Renal cortex interstitium (tissue), 11 donors: ENCODE data around the gene HEPACAM. TPM values are rescaled to one million over a fixed set of nuclear protein-coding genes. Genes with fewer than 3 reads are reported as not detected.
A peak's percentile ranks its signal among the peaks of the same experiment; 100 is the strongest.

Source experiments
- DNase-seq, 11 donors: peaks; one replicate each; pipeline ENCODE4 v3.0.0-alpha.2; 2013; ENCODE audit warnings: low read depth in 9 of 11, low spot score in 4 of 11; ENCODE audit errors: extremely low read depth in 1 of 11
- polyA plus RNA-seq, 3 donors: library from polyadenylated mRNA; unstranded; fragments of 120-200 nt; gene quantifications; one replicate each; pipeline ENCODE4 v1.2.1, GENCODE V29; 2013; ENCODE audit not compliant: insufficient read length in 3 of 3

Gene HEPACAM
- polyA plus RNA-seq, 3 donors, result 1.5 to 3.1 (median 1.7) TPM

DNA sequence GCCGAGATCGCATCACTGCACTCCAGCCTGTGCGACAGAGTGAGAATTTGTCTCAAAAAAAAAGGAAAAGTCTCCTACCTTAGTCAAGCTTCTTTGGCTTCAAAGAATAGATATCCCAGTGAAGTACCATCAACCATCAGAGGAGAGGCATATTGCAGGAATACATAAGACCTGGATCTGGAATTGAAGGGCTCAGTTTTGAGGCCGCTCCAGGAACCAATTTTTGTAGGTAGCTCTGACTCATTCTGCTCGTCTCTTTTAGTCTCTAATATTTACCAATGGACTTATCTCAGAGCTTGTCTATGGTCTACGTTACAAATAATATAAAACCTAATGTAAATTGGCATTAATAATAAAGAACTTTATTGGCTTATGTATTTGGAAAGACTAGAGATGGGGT is 10.0 kb upstream of the HEPACAM start:
- no peak for DNase-seq

- no peak for DNase-seq
Observed at GRCh38 chr11:124944565-124944964, 8.7 kb upstream of the HEPACAM start.

- DNase-seq, result no peak
Observed at GRCh38 chr11:124943741-124944140, 7.9 kb upstream of the HEPACAM start.

- no peak for DNase-seq
Observed at GRCh38 chr11:124943254-124943616, 7.4 kb upstream of the HEPACAM start.

DNA sequence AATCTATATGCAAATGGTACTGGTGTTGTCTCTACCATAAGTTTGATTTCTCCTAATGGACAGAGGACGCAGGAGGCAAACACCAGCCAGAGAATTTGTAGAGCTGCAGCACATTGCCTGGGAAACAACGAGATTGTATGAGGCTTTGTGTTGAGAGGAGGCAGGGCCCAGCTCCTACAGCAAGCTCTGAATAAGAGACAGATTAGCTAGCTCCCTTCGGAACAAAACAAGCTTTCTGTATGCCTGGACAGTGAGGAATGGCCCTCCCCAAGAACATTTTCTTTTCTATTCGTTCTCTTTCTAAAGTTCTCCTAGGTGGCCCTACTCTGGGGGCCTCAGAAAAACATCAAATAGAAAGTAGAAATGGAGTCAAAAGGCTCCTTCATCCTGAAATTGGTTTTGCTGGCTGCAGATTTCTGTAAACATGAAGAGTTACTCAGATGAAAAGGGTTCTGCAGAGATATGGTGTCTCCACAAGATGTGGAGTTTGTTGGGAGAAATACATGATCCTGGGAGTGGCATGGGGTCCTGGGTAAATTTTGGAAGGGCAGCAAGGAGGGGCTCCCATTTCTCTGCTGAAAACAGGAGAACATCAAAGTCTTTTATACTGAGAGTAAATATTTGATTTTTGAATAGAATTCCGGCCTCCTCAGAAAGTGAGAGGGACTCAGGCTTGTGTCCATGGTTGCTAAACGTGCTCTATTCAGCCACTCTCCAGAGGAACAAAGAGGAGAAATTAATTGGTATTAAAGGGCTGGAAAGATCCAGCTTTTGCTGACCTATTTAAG is 6.8 kb upstream of the HEPACAM start:
- DNase-seq, result no peak

DNA sequence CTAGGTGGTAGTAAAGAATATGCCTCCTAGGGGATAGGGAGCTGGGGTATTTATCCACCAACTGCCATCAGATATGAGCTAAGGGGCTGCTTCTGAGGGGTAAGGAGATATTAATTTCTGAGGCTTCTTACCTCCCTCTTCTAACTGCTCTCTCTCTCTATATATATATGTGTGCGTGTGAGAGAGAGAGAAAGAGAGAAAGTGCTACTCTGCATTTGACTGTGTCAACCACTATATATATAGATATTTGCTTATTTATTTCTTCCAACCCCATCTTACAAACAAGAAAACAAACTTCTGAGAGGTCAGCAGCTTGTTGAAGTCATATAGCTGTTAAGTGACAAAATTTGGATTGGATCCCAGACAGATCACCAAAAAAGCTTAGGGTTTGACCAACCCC is 5.9 kb upstream of the HEPACAM start:
- DNase-seq, result no peak

GRCh38 chr11:124938970-124939369 is 3.1 kb upstream of the HEPACAM start:
- DNase-seq, result no peak

DNA sequence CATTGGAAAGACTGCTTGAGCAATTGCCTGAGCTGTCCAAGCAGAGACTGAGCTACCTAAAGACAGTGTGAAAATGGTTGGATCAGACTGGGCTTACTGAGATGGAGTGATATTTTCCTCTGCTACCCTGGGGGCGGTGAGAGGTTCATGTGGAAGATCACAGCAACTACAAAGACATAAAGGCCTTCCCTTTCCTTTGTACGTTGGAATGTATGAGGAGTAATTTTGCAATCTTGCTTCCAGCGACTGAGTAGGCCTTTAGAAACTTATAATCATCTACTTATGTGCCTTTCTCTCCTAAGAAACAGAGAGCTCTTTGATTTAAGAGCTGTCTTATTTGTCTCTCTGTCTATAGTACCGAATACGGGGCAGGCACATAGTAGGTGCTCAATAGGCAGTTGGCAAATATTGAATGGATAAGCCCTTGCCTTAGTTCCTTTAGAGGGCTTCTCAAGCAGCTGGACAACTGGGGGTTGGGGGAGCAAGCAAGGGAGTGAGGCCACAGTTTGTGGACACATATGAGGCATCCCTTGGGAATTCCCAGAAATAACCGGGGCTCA is 2.4 kb upstream of the HEPACAM start:
- DNase-seq, result no peak

DNA sequence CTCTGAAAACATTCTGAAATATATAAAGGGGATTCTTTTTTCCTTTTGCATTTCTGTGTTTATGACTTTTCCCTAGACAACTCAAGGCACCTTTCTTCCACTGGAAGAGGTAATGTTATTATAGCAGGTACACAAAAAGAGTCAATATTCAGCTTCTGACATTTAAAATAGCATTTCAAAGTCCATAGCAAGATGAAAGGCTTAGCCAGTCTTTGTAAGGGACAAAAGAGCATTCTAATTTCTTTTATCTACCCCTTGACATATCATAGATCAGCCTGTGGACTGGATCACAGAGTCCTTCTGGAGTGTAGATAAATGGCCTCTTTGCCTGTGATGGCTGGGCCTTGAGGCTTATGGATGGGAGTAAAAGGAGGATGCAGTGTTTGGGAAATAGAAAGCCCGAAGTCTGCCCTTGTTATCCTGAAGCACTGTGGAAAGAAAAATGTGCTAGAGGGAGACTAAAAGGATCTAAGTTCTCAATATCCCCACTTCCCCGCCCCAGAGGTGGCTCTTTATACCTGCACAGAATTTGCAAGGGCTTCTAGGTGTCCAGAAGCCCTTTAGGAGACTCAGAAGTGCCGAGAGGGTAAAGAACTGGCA is 1.6 kb upstream of the HEPACAM start:
- DNase-seq, result no peak

DNA sequence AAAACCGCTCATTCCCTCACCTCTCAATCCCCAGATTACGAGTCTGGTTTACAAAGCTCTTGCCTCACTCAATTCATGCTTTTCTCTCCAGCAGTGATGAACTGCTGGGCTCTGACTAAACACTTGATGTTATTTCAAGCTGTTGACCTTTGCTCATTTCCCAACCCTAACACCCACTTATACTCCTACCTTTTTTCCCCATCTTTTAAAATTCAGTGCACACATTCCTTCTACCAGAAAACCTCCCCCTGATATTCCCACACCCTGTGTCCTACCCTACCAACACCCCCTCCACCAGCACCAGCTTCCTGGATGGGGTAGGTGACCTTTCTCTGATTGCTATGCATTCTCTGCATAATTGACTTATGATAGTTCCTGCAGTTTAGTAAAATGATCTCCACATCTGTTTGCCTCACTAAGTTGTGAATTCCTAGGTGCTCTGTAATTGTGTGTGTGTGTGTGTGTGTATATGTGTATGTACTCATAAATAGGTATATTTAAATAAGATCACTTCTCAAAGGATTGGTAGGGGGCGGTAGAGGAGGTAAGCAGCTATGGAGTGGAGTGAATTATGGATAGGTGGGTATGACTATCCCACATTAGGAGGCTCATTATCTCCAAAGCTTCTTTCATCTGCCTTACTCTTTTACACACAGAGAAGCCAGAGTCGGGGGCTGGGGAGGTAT is 842 bp downstream of the HEPACAM start:
- DNase-seq, result peak in 1 of 11 donors; percentile 17

DNA sequence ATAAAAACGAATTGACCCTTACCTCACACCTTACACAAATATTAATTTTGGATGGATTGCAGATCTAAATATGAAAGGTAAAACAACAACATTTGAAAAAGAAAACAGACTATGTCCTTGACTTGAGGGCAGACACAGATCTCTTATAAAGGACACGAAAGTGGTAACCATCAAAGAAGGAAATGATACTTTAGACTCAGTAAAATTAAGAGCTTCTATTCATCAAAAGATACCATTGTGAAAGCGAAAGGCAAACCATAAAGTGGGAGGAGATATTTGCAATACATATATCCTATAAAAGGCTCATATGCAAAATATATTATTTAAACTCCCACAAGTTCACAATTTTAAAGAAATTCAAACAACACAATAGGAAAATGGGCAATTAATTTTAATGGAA is 5.0 kb downstream of the HEPACAM start:
- no peak for DNase-seq

DNA sequence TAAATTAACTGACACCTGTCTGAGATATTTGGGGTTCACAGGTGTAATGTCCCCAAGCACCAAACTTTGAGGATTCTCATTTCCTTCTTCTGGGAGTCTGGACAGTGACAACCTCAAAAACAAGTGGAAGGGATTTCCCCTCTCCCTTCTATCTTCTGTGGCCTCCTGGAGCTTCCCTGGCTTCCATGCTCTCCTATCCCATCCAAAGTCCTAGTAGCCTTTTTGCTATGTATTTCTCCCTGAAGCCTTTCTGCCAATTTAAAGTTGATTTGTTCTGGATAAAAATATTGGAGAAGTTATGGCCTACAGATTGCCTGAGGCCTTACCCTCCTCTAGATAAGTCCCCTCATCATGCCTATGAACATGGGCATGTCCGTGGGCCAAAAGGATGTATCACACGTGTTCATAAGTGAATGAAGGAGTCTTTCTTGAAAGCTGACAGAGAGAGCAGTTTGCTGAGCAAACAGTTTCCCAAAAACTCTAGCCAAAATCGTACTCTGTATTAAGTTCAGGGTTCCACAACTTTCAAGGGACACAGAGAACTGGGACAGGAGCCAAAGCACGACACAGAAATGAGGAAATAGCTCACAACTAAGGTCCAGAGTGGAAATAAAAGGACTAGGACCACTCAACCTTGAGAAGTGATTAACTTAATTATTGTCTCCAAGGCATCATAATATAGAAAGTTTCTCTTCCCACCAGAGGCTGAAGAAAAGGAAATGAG is 6.7 kb downstream of the HEPACAM start:
- DNase-seq, result no peak

DNA sequence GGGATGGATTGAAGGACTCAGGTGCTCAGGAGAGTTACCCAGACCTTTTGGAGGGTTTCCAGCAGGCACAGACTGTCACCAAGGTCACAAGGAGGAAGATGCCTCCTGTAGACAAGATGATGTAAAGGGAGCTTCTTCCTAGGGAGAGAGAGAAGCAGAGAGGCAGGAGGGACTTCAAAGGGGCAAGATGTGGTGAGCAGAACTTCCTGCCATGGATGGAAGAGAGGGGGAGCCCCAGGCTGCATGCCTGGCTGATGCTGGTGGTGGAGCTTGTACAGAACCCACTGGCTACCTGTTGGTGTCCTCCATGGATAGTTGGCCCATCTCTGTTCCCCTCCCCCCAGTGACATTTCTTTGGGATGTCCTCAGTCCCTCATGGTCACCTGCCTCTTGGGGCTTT is 12.6 kb downstream of the HEPACAM start:
- DNase-seq, result no peak

DNA sequence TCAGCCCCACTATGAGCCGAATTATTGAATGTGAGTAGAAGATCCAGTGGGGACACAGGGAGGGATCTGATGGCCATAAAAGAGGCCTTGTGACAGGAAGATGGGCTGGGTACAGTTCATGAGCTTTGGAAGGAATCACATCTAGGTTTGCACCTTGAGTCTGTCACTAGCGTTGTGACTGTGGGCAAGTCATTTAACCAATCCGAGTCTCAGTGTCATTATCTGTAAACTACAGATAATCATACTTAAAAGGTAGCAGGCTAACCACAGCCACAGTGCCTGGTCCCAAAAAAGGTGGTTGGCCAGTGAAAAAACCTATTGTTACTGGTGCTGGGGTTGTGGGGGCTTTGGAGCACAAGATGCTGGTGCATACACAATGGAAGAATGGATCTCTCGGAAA is 13.0 kb downstream of the HEPACAM start:
- no peak for DNase-seq

DNA sequence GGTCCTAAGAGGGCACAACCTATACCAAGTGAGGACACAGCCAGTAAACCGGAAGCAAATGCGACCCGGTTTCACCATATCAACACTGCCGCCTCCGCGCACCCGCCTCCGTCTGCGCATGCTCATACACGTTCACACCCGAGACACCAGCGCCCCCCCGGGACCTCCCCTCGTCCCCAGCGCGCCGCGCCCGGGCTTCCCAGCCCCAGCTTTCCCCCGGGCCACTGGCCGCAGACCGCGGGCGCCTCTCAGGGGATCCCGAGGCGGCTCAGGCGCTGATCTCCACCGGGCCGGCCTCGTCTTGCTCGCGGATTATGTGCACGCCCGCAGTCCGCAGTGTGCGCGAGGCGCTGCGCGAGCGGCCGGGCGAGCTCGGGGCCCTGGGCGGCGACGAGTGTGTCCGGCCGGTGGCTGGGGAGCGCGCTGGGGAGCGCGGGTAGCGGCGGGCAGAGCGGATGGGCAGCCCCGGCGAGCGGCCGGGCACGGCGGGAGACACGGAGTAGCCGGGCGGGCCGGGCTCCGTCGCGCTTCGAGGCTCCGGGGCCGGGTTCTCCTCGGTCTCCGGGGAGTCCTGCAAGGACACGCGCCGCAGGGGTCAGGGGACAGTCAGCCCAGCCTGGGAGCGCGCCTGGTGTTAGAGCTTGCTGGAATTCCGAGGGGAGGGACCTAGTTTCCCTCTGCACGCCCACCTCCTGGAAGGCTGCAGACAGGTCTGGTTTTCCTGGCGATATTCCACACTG is 14.8 kb downstream of the HEPACAM start:
- peak; percentile 63 to 84 (median 79) for DNase-seq

DNA sequence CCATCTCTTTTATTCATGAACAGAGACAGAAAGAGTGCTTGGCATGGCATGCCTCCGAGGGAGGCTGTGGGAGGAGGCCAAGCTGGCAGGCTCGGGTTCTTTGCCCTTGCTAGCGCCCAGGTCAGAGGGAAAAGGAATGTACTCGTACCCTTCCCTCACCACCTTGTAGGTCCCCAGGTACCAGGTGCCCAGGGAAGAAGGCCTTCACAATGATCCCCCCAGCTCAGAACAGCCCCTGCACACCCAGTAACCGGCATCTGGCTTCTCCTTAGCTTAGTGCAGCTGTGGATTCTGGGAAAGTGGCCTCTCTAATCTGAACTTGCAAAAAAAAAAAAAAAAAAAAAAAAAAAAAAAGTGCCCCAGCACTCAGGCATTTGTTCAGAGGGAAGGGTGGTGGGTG is 15.5 kb downstream of the HEPACAM start:
- no peak for DNase-seq

DNA sequence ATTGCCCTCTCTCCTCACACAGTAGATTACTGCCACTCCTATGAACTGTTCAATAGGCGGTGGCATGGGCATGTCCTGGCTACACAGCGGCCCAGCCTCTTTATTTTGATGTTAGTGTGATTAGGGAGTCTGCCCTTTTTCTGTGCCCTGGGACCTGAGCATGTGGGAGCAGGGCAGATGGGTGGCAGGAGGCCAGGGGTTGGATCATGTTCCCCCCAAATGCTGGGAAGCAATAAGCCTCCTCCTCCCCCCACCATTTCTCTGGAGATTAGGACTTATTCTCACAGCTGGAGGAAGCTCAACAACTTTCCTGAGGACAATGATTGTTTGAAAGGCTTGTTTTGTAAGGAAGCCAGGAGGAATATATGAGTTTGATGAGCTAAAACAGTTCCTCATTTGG is 15.9 kb downstream of the HEPACAM start:
- no peak for DNase-seq

DNA sequence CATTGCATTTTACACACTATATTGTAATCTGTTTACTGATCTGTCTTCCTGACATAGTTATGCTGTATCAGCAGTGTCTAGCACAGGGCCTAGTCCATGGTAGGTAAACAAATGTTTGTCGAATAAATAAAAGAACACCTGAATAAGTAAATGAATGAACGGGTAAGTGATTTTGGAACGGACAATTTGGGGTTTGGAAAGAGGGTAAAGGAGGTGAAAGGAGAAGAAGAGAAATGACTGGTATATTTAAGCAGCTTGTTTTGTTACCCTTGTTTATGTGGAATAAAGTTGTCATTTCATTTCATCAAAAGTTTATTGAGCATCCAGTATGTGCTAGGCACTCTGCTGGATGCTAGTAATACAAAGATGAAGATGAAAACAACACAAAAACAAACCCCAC is 16.9 kb downstream of the HEPACAM start, which contains the start of gene HEPN1:
Gene HEPN1 (plus strand): TSS at position 301 of the 400 bp plus-strand sequence.
- DNase-seq, result no peak
